GM21619 (cell line): ENCODE data around the gene TNFSF8.

ENCODE experiments used
- ATAC-seq: cut with Tn5 transposase; IDR thresholded peaks from one replicate; pipeline ENCODE4 v1.9.1; 2021; ENCODE audit not compliant: unreplicated experiment

TNFSF8 gene

GRCh38 chr9:114930056-114930812 lies at the start of gene TNFSF8:
Gene TNFSF8 (minus strand): TSS chr9:114930591. CDS start chr9:114930303, 288 bp downstream.
- no peak for ATAC-seq

DNA sequence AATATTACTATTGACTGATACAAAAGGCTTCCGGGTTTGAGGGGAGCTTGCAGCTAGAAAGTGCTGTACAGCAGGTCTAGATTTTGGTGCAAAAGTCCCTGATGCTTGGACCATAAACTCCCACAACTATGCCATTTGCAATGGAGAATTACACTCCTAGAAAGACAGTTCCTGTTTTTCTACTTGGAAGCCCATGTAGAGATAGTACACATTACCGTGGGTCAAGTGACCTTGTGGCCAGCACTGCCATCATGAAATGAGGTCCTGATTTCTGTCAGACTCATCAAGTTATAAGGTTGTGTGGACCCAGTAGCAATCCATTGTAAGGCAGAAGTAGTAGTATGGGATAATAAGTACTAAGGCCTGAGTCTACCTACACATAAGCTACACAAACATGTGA lies 42.8 kb upstream of the TNFSF8 start:
- ATAC-seq: no peak

GRCh38 chr9:114972510-114973136 lies 42.2 kb upstream of the TNFSF8 start:
- no peak for ATAC-seq

DNA sequence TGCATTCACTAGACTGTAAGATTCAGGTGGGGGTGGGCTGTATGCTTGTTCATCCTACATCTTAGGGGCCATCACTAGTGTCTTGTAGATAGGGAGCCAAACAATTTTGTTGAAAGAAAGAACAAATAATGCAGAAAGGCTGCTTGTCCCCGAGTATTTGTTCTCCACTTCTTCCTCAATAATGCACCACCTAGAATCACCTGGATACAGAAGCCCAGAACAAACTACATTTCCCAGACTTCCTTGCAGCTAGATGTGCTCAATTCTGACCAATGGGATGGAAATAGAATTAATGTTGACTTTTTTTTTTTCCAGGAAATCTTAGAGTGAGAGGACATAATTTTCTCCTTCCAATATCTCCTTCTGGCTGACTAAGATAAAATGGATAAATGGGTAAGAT lies 38.9 kb upstream of the TNFSF8 start:
- ATAC-seq: no peak

DNA sequence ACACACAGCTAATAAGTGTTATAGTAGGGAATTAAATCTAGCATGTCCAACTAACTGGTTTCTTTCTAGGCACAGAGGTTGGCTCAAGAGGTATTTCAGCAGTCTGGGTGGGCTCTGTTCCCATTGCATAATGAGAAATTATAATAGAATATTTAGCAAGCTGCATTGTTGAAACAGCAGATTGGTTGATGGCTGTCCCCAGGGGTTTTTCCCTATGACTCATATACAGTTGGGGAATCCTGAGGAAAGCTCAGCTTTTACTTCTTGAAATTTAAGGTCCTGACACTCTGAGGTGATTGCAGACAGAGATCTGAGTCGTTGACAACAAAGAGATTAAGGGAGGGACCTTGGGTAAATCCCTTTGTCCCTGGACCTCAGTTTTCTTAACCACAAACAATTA lies 38.3 kb upstream of the TNFSF8 start:
- peak; percentile 38 for ATAC-seq

DNA sequence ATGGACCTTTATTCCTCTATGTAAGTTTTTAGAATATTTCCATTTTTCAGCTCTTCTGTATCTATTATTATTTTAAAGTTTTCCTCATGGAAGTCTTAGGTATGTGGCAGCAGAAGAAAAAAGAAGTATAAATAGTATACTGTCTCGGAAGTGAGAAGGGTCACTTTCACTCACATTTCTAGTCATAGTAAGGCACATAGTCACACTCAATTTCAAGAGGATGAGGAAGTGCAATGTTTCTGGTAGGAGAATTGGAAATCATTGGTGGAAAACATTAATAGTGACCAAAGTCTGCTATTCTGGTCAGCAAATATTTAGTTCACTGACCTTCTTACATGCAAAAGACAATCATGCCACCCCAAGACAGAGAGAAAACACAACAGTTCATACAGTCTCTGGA lies 35.2 kb upstream of the TNFSF8 start:
- no peak for ATAC-seq

DNA sequence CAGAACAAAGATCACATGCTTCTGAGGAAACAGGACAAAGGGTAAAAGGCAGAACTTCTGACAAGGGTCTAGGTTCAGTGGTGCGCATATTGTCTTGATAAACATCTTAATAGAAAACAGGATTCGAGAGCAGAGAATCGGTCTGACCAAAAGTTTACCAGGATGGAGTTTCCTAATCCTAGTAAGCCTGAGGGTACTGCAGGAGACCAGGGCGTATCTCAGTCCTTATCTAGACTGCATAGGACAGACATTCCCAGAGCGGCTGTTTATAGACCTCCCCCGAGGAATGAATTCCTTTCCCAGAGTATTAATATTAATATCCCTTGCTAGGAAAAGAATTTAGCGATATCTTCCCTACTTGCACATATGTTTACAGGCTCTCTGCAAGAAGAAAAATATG lies 32.4 kb upstream of the TNFSF8 start:
- ATAC-seq: no peak

GRCh38 chr9:114960276-114960675 lies 29.9 kb upstream of the TNFSF8 start:
- no peak for ATAC-seq

GRCh38 chr9:114958844-114959235 lies 28.4 kb upstream of the TNFSF8 start:
- no peak for ATAC-seq

DNA sequence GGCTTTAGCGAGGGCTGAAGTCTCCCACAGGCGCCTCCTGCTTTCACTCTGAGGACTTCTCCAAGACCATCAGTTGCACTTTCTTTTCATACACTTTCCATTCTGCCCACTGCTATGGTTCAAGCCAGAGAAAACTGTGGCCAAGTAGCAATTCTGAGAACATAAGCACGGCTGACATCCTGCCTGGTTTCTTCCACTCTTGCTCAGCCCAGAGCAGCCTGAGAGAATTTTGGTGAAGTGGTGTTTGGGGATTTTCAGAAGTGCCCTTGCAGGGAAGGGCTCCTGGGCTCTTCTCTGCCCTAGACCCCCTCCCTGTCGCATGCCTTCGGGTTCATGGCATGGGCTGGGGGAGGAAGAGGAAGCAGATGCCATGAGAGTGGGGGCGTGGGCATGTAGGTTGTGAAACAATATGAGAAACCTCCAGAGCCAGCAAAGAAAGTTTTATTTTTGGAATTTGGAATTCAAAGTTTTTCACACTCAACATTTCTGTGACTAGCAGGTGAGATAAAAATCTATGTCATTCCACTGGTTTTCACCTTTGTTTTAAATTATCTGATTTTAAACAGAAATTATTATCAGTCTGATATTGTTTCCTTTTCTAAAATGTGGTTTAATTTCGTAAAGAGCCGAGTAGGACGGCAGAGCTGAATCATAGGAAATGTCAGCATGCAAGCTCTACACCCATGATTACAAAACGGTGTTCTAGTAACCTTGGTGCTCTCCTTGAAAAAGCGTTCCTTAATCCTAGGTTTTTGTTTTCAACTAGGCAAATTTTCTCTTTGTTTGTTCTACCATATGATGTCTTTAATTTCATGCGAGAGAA lies 27.8 kb upstream of the TNFSF8 start:
- ATAC-seq: no peak

GRCh38 chr9:114957558-114957957 lies 27.2 kb upstream of the TNFSF8 start:
- no peak for ATAC-seq

- no peak for ATAC-seq
These were observed 24.7 kb upstream of the TNFSF8 start for GRCh38 chr9:114954956-114955582.

DNA sequence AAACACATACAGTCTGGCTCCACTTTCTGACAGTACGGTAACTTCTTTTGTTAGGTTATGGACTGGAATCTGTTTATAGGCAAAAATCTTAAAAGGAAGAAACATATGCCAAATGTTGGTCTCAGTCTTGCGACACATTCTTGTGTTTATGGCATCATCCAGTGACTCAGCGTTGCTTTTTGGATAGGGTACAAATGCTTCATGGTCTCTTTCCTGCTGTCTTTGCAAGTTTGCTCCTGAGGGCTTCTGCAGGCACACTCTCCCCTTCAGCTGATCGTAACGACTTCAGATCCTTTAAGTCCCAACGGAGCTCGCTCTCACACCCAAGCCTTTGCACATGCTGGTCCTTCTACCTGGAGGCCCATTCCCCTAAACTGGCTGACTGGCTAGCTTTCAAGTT lies 23.6 kb upstream of the TNFSF8 start:
- ATAC-seq: no peak

DNA sequence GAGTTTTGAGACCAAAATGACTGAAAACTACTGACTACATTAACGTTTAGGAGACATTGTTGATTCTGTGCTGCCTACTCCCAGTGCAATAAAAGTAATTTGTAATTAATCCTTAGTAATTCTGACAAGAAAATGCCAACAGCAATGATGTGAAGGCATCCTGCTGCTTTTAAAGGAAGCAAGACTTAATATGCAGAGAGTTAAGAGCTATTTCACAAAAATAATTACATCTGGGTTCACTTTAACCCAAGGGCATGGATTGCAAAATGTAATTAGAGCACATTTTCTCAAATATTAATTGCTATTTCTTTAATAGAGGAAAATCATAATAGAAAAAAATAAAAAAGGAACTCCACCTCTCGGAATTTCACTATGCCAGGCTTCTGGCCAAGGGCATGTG lies 22.7 kb upstream of the TNFSF8 start:
- ATAC-seq: no peak

GRCh38 chr9:114950761-114951160 lies 20.4 kb upstream of the TNFSF8 start:
- ATAC-seq: no peak

GRCh38 chr9:114947058-114947457 lies 16.7 kb upstream of the TNFSF8 start:
- no peak for ATAC-seq

DNA sequence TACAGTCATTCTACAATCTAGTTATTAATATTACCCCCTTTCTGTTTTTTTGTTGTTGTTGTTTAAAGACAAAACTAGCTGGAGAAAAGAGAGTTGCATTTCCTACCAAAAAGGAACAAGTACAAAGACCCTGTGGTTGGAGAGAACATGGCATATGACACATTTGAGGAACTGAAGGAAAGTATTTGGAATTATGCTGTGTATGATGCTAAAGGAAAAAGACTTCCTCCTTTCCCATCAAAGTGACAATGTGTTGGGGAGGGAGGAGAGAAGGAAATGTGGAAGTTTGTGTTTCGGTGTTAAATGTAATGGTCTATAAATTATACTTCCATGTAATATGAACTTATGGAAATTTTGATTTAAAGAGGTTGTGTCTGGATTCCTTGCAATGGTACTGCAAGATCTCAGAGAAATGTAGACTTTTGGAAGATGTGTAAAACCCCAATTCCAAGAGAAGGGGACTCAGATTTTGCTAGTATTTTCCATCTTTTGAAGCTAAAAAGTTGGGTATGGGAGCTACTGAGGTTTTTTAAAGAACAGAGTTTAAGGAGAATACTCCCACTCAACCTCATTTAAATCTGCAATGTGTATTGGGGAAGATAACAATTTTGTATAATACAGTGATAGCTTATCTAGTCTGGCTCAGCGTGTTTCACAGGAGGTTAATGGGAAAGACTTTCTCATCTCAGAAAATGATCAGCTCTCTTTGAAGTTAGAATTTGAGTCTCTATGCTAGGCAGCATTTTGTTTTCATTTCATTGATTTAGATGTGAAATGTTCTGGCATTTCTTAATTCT lies 15.4 kb upstream of the TNFSF8 start:
- ATAC-seq: no peak

DNA sequence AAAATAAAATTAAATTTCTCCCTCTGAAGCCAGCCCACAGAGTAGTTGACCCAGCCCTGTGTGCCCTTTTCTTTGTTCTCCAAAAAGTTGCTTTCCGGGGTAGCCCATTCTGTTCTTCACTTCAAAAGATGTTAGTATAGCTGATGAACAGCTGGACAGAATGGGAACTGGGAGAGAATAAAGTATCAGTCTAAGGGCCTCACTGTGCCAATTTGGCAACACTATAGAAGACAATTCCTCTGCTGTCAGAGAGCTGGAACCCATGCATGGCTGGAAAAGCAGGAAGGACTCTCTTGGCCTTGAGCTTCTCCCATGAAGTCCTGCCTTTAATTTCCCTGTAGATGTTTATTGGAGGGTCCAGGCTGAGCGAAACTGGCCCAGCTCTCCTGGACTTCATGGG lies 11.0 kb upstream of the TNFSF8 start:
- ATAC-seq: no peak

DNA sequence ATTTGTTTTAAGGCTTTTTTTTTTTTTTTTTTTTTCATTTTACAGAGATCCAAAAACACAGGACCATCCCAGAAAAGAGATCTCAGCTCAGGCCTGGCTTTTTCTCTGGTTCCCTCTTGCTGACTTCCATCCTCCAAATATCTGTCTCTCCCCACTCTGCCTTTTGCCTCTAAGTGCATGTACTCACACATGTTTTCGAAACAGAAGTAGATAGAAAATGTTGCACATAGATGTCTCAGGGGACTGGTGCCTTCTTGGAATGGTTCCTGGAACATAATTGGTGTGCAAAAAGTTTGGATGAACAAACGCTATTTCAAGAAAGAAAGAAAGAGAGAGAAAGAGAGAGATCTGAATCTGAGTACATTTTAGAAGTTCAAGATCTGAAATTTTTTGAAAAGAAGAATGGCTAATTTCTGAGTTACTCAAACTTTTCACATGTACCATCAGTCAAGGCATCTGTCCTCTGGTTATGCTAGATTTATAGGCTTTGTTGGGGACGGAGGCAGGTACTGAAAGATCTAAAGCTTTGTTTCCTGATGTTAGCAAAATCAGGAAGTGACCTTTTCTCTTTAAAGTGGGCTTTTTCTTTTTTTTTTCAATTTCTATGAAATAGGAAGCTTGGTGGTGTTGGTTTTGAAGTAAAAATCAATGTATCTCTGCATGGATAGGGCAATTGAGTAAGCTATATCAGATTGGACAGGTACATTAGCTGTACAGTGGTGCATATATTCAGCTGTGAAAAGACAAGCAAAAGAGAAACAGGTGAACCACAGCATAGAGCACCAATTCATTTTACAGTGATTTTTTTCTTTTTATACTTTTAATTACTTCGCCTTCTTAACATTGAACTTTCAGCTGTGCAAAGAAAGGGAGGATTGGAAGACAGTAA lies 8.5 kb upstream of the TNFSF8 start:
- no peak for ATAC-seq

GRCh38 chr9:114937516-114937915 lies 7.1 kb upstream of the TNFSF8 start:
- ATAC-seq: no peak
